IMR-90 (cell line): Measurements from ENCODE around the gene RGS10. TPM values are rescaled to one million over a fixed set of nuclear protein-coding genes. Genes with fewer than 3 reads are reported as not detected.

Experiments
- ATAC-seq: fragments of 200-7000 bp; cut with Tn5 transposase; 2 replicates; pipeline ENCODE4 v1.9.1; 2020; ENCODE audit warnings: low read depth, mild to moderate bottlenecking, moderate library complexity
- BruUV-seq: library from RNA; stranded (reverse); fragments of 400-500 nt; replicated peaks from 2 replicates; lab custom pipeline; 2021; lab: Mats Ljungman, UMichigan
- CTCF ChIA-PET: fragments of 300-600 bp; formaldehyde crosslinking; extraction: SDS; loops from one replicate; lab custom pipeline; 2021; ENCODE audit warnings: antibody characterized with exemption; lab: Yijun Ruan, JAX
- POLR2A ChIA-PET: fragments of 300-600 bp; sonication (Branson Sonifier 250); formaldehyde crosslinking; loops from one replicate; lab custom pipeline; 2022; ENCODE audit warnings: antibody characterized with exemption; ENCODE audit not compliant: unreplicated experiment; lab: Charles Lee
- DNase-seq: peaks from one replicate; pipeline ENCODE4 v3.0.0; 2013
- H2AFZ ChIP-seq: replicated peaks from 2 replicates; pipeline ENCODE3; 2013; ENCODE audit warnings: low read length, mild to moderate bottlenecking; ENCODE audit not compliant: poor library complexity
- H2AK5ac ChIP-seq: 2 replicates; pipeline ENCODE4 v1.6.1; 2013; ENCODE audit warnings: low read depth, low read length, inconsistent platforms
- H2AK9ac ChIP-seq: replicated peaks from 2 replicates; pipeline ENCODE3; 2013; ENCODE audit warnings: mild to moderate bottlenecking, low read depth, low read length, moderate library complexity; ENCODE audit not compliant: poor library complexity
- H2BK120ac ChIP-seq: 2 replicates; pipeline ENCODE4 v1.6.1; 2013; ENCODE audit warnings: low read depth, low read length, inconsistent platforms
- H2BK15ac ChIP-seq: 3 replicates; pipeline ENCODE4 v1.6.1; 2013; ENCODE audit warnings: low read depth, low read length, inconsistent platforms
- H2BK20ac ChIP-seq: 2 replicates; pipeline ENCODE4 v1.6.1; 2013; ENCODE audit warnings: low read depth, mild to moderate bottlenecking, inconsistent platforms, low read length, moderate library complexity
- H2BK5ac ChIP-seq: 2 replicates; pipeline ENCODE4 v1.6.1; 2013; ENCODE audit warnings: mild to moderate bottlenecking, low read depth, low read length, inconsistent platforms; ENCODE audit not compliant: poor library complexity, severe bottlenecking
- H3K14ac ChIP-seq: replicated peaks from 2 replicates; pipeline ENCODE4 v1.6.1; 2013; ENCODE audit warnings: low read depth, low read length, inconsistent platforms
- H3K18ac ChIP-seq: 2 replicates; pipeline ENCODE4 v1.6.1; 2013; ENCODE audit warnings: low read depth, low read length, control low read depth
- H3K23ac ChIP-seq: 2 replicates; pipeline ENCODE4 v1.6.1; 2013; ENCODE audit warnings: low read depth, low read length, inconsistent platforms
- H3K27ac ChIP-seq: 2 replicates; pipeline ENCODE4 v1.5.1; 2013; ENCODE audit warnings: mild to moderate bottlenecking, control low read depth, low read length; ENCODE audit not compliant: insufficient read depth
- H3K27me3 ChIP-seq: 2 replicates; pipeline ENCODE4 v1.6.1; 2013; ENCODE audit warnings: low read length; ENCODE audit not compliant: control insufficient read depth, insufficient read depth
- H3K36me3 ChIP-seq: 2 replicates; pipeline ENCODE4 v1.6.1; 2013; ENCODE audit warnings: low read length, mixed read lengths; ENCODE audit not compliant: control insufficient read depth, insufficient read depth
- H3K4ac ChIP-seq: 2 replicates; pipeline ENCODE4 v1.6.1; 2013; ENCODE audit warnings: low read depth, low read length, inconsistent platforms
- H3K4me1 ChIP-seq: 2 replicates; pipeline ENCODE4 v1.6.1; 2013; ENCODE audit warnings: low read length, mixed read lengths; ENCODE audit not compliant: control insufficient read depth, insufficient read depth
- H3K4me2 ChIP-seq: 2 replicates; pipeline ENCODE4 v1.6.1; 2013; ENCODE audit warnings: low read depth, mild to moderate bottlenecking, control low read depth, low read length, moderate library complexity
- H3K4me3 ChIP-seq: 2 replicates; pipeline ENCODE4 v1.5.1; 2013; ENCODE audit warnings: low read depth, mild to moderate bottlenecking, control low read depth, low read length, moderate library complexity; ENCODE audit not compliant: insufficient read depth
- H3K56ac ChIP-seq: 2 replicates; pipeline ENCODE4 v1.6.1; 2013; ENCODE audit warnings: low read length, inconsistent platforms; ENCODE audit not compliant: insufficient read depth; ENCODE audit errors: extremely low read depth
- H3K79me1 ChIP-seq, 2 experiments: 2 replicates each; pipeline ENCODE4 v1.6.1; 2013; ENCODE audit warnings: low read length in 2 of 2, inconsistent platforms in 1 of 2, low read depth in 1 of 2
- H3K9ac ChIP-seq: 2 replicates; pipeline ENCODE4 v1.6.1; 2013; ENCODE audit warnings: low read depth, low read length, control low read depth
- H3K9me1 ChIP-seq: 2 replicates; pipeline ENCODE4 v1.6.1; 2013; ENCODE audit warnings: low read length, inconsistent platforms; ENCODE audit not compliant: insufficient read depth
- H3K9me3 ChIP-seq: 2 replicates; pipeline ENCODE4 v1.6.1; 2013; ENCODE audit warnings: low read length; ENCODE audit not compliant: control insufficient read depth, insufficient read depth
- H4K20me1 ChIP-seq: 2 replicates; pipeline ENCODE4 v1.6.1; 2013; ENCODE audit warnings: low read length, inconsistent platforms; ENCODE audit not compliant: insufficient read depth
- H4K5ac ChIP-seq: 2 replicates; pipeline ENCODE4 v1.6.1; 2013; ENCODE audit warnings: mild to moderate bottlenecking, low read depth, low read length, control low read depth
- H4K8ac ChIP-seq, 2 experiments: 2 replicates each; pipeline ENCODE4 v1.6.1; 2013; ENCODE audit warnings: low read depth in 2 of 2, low read length in 2 of 2, control low read depth in 1 of 2, inconsistent platforms in 1 of 2
- H4K91ac ChIP-seq: 2 replicates; pipeline ENCODE4 v1.6.1; 2013; ENCODE audit warnings: low read depth, low read length, inconsistent platforms; ENCODE audit not compliant: insufficient read depth
- MAFK ChIP-seq: IDR thresholded peaks from 2 replicates; pipeline ENCODE4 v1.6.1; 2012; ENCODE audit warnings: low read depth, low read length, improper control_type of control experiment
- NFE2L2 ChIP-seq: fragments of 150-350 bp; IDR thresholded peaks from 2 replicates; pipeline ENCODE4 v1.6.1; 2016; ENCODE audit warnings: low read depth, mild to moderate bottlenecking, low read length
- POLR2A ChIP-seq: IDR thresholded peaks from 2 replicates; pipeline ENCODE4 v1.6.1; 2012; ENCODE audit warnings: mild to moderate bottlenecking, low read depth, low read length
- RAD21 ChIP-seq: IDR thresholded peaks from 2 replicates; pipeline ENCODE4 v1.6.1; 2012; ENCODE audit warnings: low read length, improper control_type of control experiment
- RFX5 ChIP-seq: IDR thresholded peaks from 2 replicates; pipeline ENCODE4 v1.8.0; 2012; ENCODE audit warnings: low read depth, mild to moderate bottlenecking, low read length, moderate library complexity
- WGBS, 2 experiments: methylation state at CpG; one replicate each; pipeline versions ENCODE4 v1.1.5 to v1.1.7; 2013; ENCODE audit warnings: missing lambda C conversion rate in 2 of 2; ENCODE audit not compliant: insufficient read length in 1 of 2; ENCODE audit errors: extremely low coverage in 2 of 2; 5-methylcytosine and 5-hydroxymethylcytosine counted together
- dilution Hi-C: fragments of 300-500 bp; cut with HindIII; formaldehyde crosslinking; loops from one replicate; pipeline ENCODE4 v1.14.3; 2018; ENCODE audit warnings: low sequenced_read_pairs; ENCODE audit not compliant: unreplicated experiment
- in situ Hi-C: fragments of 300-500 bp; cut with MboI; formaldehyde crosslinking; loops from 3 replicates; pipeline ENCODE4 v1.14.3; 2019; ENCODE audit warnings: low sequenced_read_pairs, inconsistent platforms, mixed read lengths
- intact Hi-C: fragments of 100-400 bp; cut with micrococcal nuclease; formaldehyde crosslinking; loops from 2 replicates; pipeline ENCODE4 v1.10.0; 2022
- polyA plus RNA-seq, 3 experiments: library from polyadenylated mRNA; depleted of rRNA; stranded (reverse); fragments of >200 nt; gene quantifications; 2 replicates each; pipeline ENCODE4 v1.2.3, GENCODE V29; 2012; ENCODE audit warnings: low replicate concordance in 1 of 3
- total RNA-seq: library from RNA; depleted of rRNA; stranded (reverse); fragments of >200 nt; gene quantifications from 2 replicates; pipeline ENCODE4 v1.2.3, GENCODE V29; 2012
- TF ChIP-seq, protein P1 (sequence below): conservative IDR thresholded peaks from 2 replicates; pipeline ENCODE4 v1.5.1; 2012; ENCODE audit warnings: mild to moderate bottlenecking, low read depth, low read length, improper control_type of control experiment

RGS10 gene
- total and polyA plus RNA-seq, 2 of the 4 experiments (the other 2 are of a cell fraction): 35.3 to 89.7 TPM

DNA sequence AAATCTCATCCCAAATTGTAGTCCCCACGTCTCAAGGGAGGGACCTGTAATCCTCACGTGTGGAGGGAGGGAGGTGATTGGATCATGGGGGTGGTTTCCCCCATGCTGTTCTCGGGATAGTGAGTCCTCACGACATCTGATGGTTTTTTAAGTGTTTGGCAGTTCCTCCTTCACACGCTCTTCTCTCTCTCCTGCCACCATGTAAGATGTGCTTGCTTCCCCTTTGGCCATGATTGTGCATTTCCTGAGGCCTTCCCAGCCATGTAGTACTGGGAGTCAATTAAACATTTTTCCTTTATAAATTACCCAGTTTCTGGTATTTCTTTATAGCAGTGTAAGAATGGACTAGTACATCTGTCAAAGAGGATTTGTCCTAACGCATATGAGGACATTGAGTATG, 59.5 kb downstream of the RGS10 start:
- intact Hi-C loops: no loop called here
- Histone ChIP-seq H2AFZ (no peak overlapping the region), H2BK5ac (no peak overlapping the region), H4K20me1 (no peaks in the 10 kb centered on the region), H3K79me1 (no peaks in the 10 kb centered on the region), H3K9ac (no peak overlapping the region), H3K4me2 (no peak overlapping the region), H3K4ac (no peak overlapping the region), H4K5ac (no peak overlapping the region), H2BK120ac (no peak overlapping the region), H2AK9ac (no peak overlapping the region), H3K18ac (no peak overlapping the region), H3K9me3 (no peaks in the 10 kb centered on the region), H3K27me3 (peaks cover 15% of the 10 kb centered on the region), H3K27ac (no peak overlapping the region), H3K23ac (no peak overlapping the region), H4K91ac (no peak overlapping the region), H3K4me1 (peaks cover 9% of the 10 kb centered on the region), H3K56ac (no peak overlapping the region), H2AK5ac (0 out of 2 replicates have a peak overlapping the region, but pooled peaks have one; percentile 71), H3K4me3 (no peak overlapping the region), H2BK20ac (no peak overlapping the region), H3K14ac (no peak overlapping the region; the same call in 1 of the 2 replicates), H3K36me3 (no peaks in the 10 kb centered on the region), H4K8ac (no peak overlapping the region), H2BK15ac (no peak overlapping the region), H3K9me1 (peaks cover 12% of the 10 kb centered on the region; the same call in 1 of the 2 replicates)
- ChIA-PET CTCF (no interaction called here), POLR2A (no interaction called here)
- DNase-seq (no peak), ATAC-seq (no peak)
- TF ChIP-seq MAFK (no peak), RAD21 (no peak), POLR2A (no peak), NFE2L2 (no peak), RFX5 (no peak)
- TF ChIP-seq, protein P1, sequence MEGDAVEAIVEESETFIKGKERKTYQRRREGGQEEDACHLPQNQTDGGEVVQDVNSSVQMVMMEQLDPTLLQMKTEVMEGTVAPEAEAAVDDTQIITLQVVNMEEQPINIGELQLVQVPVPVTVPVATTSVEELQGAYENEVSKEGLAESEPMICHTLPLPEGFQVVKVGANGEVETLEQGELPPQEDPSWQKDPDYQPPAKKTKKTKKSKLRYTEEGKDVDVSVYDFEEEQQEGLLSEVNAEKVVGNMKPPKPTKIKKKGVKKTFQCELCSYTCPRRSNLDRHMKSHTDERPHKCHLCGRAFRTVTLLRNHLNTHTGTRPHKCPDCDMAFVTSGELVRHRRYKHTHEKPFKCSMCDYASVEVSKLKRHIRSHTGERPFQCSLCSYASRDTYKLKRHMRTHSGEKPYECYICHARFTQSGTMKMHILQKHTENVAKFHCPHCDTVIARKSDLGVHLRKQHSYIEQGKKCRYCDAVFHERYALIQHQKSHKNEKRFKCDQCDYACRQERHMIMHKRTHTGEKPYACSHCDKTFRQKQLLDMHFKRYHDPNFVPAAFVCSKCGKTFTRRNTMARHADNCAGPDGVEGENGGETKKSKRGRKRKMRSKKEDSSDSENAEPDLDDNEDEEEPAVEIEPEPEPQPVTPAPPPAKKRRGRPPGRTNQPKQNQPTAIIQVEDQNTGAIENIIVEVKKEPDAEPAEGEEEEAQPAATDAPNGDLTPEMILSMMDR: no peak
- in situ Hi-C loops: no loop called here
- 83% methylated on average over 1 of the region's 6 CpGs; no CpG with 5 or more reads in 1 of the 2 experiments for WGBS, 2 experiments
- dilution Hi-C loops: no loop called here
- no TSS peak for BruUV-seq
